Measurements from ENCODE around the gene ACTR2.

The ACTR2 gene

GRCh38 chr2:65231892-65232477, 4.4 kb downstream of the ACTR2 start:
- CTCF ChIA-PET, result no interaction called here
- peak overlapping the region; percentile 13; the same call in 1 of the 2 replicates for H3K27ac ChIP-seq (ENCODE audit: extremely low read depth, low read depth, low read length)
- no peaks in the 10 kb centered on the region for H3K9me3 ChIP-seq (ENCODE audit: control insufficient read depth, insufficient read depth, low read depth, low read length)
- H3K4me1 ChIP-seq (ENCODE audit: control insufficient read depth, insufficient read depth, low read length), result 0 out of 2 replicates have a peak, but pooled peaks cover 4% of the 10 kb centered on the region
- H3K4me3 ChIP-seq (ENCODE audit: low read depth, low read length), result no peak overlapping the region
- peaks cover 10% of the 10 kb centered on the region in 2 experiments for H3K36me3 ChIP-seq (ENCODE audit: control insufficient read depth in 2 of 2, insufficient read depth in 1 of 2, low read length in 2 of 2)
- TF ChIP-seq ZBTB17 (tag by site-specific recombination; IDR thresholded peaks at IDR 0.05) (peak; percentile 30; the same call in 1 of the 2 replicates), ZNF692 (tag by site-specific recombination; IDR thresholded peaks at IDR 0.05) (0 out of 2 replicates have a peak, but pooled peaks have one; percentile 20), PRDM10 (tag by site-specific recombination; IDR thresholded peaks at IDR 0.05) (peak; percentile 18; the same call in 1 of the 2 replicates), ZNF335 (tag by site-specific recombination; conservative IDR thresholded peaks at IDR 0.05) (0 out of 2 replicates have a peak, but pooled peaks have one; percentile 21), EGR2 (tag by site-specific recombination; IDR thresholded peaks at IDR 0.05; ENCODE audit: low read depth) (no peak)
- POLR2A ChIA-PET, result no interaction called here

- TF ChIP-seq ZSCAN4 (tag by site-specific recombination; IDR thresholded peaks at IDR 0.05) (peak; percentile 38; the same call in 1 of the 2 replicates), ZNF530 (tag by site-specific recombination; IDR thresholded peaks at IDR 0.05; ENCODE audit: low read depth) (no peak), SP2 (tag by site-specific recombination; IDR thresholded peaks at IDR 0.05) (no peak)
- ChIA-PET CTCF (no interaction called here), POLR2A (no interaction called here)
- no peak overlapping the region for H3K27ac ChIP-seq (ENCODE audit: extremely low read depth, low read depth, low read length)
- H3K4me3 ChIP-seq (ENCODE audit: low read depth, low read length), result no peak overlapping the region
- 0 out of 2 replicates have a peak, but pooled peaks cover 4% of the 10 kb centered on the region for H3K4me1 ChIP-seq (ENCODE audit: control insufficient read depth, insufficient read depth, low read length)
- peaks cover 10 to 15% of the 10 kb centered on the region in 2 experiments for H3K36me3 ChIP-seq (ENCODE audit: control insufficient read depth in 2 of 2, insufficient read depth in 1 of 2, low read length in 2 of 2)
- no peaks in the 10 kb centered on the region for H3K9me3 ChIP-seq (ENCODE audit: control insufficient read depth, insufficient read depth, low read depth, low read length)
Observed at GRCh38 chr2:65232636-65233035, 5.0 kb downstream of the ACTR2 start.

- Histone ChIP-seq H3K4me3 (ENCODE audit: low read depth, low read length) (no peak overlapping the region), H3K27ac (ENCODE audit: extremely low read depth, low read depth, low read length) (no peak overlapping the region), H3K36me3 (ENCODE audit: control insufficient read depth in 2 of 2, insufficient read depth in 1 of 2, low read length in 2 of 2) (peaks cover 32 to 34% of the 10 kb centered on the region in 2 experiments), H3K4me1 (ENCODE audit: control insufficient read depth, insufficient read depth, low read length) (0 out of 2 replicates have a peak, but pooled peaks cover 7% of the 10 kb centered on the region), H3K9me3 (ENCODE audit: control insufficient read depth, insufficient read depth, low read depth, low read length) (no peaks in the 10 kb centered on the region)
- POLR2A ChIA-PET, result interaction anchor here (1.4 kb wide), 1 partner anchor 13 kb away, joined by 5 read pairs; the partner anchor contains the start of gene ACTR2
- CTCF ChIA-PET, result no interaction called here
- no peak for TF ChIP-seq ZSCAN30 (tag by site-specific recombination; IDR thresholded peaks at IDR 0.05)
- no peak for TF ChIP-seq ZBTB8A (tag by site-specific recombination; IDR thresholded peaks at IDR 0.05)
- no peak for TF ChIP-seq ZBTB11 (tag by site-specific recombination; conservative IDR thresholded peaks at IDR 0.05; ENCODE audit: low read depth)
- no peak for TF ChIP-seq TSHZ1 (tag by site-specific recombination; IDR thresholded peaks at IDR 0.05; ENCODE audit: borderline replicate concordance)
- no peak for TF ChIP-seq ZBTB49 (tag by site-specific recombination; IDR thresholded peaks at IDR 0.05; ENCODE audit: low read depth)
Observed at GRCh38 chr2:65240657-65241056, 13.0 kb downstream of the ACTR2 start.
